NCI-H510A treated with DMSO at 0.1 percent for 48 hours (cell line): ENCODE results near the gene KDR.

ENCODE experiments used
- DNase-seq: peaks from one replicate; lab custom pipeline; 2025; lab: John Stamatoyannopoulos, UW

Gene KDR

GRCh38 chr4:55029821-55030503 lies 95.4 kb downstream of the KDR start:
- no peak for DNase-seq

- no peak for DNase-seq
Observed at GRCh38 chr4:55029321-55029720, 96.1 kb downstream of the KDR start.
